Measurements from ENCODE around the gene LCN15.
A peak's percentile ranks its signal among the peaks of the same experiment; 100 is the strongest.

Gene LCN15

DNA sequence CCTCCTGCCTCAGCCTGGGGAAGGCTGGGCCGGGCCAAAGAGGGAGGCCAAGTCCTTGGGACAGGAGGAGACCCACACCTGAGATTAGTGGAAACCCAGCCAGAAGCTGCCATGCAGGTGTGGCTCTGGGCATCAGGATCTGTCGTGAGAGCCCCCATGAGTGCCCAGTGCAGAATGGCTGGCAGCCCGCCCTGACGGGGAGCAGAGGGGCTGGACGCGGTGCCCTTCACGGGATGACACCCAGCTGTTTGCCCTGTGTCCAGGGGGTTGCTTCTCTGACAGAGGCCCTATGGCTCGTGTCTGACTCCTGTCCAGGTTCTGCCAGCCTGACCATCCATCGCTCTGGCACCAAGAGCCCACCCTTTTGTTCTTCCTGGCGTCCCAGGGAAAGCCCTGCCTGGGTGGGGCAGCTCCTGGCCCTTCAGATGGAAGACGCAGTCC is 43.4 kb downstream of the LCN15 start:
- TF ChIP-seq, protein P1, sequence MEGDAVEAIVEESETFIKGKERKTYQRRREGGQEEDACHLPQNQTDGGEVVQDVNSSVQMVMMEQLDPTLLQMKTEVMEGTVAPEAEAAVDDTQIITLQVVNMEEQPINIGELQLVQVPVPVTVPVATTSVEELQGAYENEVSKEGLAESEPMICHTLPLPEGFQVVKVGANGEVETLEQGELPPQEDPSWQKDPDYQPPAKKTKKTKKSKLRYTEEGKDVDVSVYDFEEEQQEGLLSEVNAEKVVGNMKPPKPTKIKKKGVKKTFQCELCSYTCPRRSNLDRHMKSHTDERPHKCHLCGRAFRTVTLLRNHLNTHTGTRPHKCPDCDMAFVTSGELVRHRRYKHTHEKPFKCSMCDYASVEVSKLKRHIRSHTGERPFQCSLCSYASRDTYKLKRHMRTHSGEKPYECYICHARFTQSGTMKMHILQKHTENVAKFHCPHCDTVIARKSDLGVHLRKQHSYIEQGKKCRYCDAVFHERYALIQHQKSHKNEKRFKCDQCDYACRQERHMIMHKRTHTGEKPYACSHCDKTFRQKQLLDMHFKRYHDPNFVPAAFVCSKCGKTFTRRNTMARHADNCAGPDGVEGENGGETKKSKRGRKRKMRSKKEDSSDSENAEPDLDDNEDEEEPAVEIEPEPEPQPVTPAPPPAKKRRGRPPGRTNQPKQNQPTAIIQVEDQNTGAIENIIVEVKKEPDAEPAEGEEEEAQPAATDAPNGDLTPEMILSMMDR (IDR thresholded peaks at IDR 0.05; ENCODE audit: extremely low read depth, missing control alignments) = no peak
- DNase-seq (ENCODE audit: low spot score) = peak; percentile 46

DNA sequence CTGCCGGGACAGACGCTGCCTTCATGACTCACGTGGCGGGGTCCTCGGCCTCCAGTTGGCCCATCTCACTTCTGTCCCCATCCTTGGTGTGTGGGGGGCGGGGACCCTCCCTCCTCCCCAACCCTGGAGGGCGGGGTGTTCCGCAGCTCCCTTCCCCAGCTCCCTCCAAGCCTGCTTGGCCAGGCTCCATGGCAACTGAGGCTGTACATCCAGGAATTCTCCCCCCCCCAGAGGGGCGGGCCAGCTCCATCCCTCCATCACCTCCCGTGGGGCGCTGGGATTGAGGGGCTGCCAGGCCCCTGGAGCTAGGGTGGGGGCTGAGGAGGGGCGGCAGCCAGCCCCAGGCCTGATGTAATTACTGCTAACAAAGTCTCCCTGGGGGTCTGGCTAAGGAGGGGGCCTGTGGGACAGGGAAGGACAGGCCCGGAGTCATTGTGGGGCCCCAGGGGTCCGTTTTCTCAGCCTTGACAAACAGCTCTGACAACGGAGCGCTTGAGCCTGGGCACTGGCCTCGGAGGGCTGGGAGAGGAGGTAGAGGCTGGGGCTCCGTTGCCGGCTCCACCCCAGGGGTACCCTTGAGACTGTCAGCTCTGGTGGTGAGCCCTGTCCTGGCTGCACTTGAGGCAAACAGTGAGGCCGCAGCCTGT is 43.9 kb downstream of the LCN15 start:
- TF ChIP-seq, protein P1 (IDR thresholded peaks at IDR 0.05; ENCODE audit: extremely low read depth, missing control alignments) = no peak

DNA sequence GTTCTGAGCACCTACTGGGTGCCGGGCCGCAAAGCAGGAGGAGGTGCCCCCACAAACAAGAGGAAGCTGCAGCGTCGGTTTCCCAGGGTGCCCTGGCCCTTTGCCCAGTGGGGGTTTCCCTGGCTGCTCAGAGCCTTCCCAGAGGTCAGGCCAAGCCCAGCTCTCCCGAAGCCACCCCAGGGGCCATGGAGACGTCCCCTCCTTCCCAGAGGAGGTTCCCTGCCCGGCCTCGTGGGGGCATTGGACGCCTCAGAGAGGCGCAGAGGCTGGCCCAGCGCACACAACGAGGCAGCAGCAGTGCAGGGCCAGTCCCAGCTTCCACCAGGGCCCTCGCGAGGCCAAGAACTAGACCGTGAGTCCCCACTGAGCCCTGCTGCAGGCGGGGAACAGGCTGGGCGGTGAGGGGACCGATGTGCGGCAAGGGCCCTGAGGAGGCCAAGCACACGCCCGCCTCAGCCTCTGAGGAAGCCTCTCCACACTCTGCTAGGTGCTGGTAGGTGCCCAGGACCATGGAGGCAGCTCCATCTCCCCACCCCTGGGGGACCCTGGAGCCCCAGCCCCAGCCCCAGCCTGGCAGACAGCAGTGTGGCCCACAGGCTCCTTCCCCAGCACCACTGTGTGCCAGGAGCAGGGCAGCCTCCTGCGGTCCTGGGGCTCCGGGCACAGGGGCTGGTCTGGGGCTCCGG is 45.0 kb downstream of the LCN15 start:
- TF ChIP-seq, protein P1 (IDR thresholded peaks at IDR 0.05; ENCODE audit: extremely low read depth, missing control alignments) = no peak
- DNase-seq (ENCODE audit: low spot score) = peak; percentile 60

More for the DNA sequence above, 43.9 kb downstream of the LCN15 start:
- peak; percentile 42 for DNase-seq (ENCODE audit: low spot score)

DNA sequence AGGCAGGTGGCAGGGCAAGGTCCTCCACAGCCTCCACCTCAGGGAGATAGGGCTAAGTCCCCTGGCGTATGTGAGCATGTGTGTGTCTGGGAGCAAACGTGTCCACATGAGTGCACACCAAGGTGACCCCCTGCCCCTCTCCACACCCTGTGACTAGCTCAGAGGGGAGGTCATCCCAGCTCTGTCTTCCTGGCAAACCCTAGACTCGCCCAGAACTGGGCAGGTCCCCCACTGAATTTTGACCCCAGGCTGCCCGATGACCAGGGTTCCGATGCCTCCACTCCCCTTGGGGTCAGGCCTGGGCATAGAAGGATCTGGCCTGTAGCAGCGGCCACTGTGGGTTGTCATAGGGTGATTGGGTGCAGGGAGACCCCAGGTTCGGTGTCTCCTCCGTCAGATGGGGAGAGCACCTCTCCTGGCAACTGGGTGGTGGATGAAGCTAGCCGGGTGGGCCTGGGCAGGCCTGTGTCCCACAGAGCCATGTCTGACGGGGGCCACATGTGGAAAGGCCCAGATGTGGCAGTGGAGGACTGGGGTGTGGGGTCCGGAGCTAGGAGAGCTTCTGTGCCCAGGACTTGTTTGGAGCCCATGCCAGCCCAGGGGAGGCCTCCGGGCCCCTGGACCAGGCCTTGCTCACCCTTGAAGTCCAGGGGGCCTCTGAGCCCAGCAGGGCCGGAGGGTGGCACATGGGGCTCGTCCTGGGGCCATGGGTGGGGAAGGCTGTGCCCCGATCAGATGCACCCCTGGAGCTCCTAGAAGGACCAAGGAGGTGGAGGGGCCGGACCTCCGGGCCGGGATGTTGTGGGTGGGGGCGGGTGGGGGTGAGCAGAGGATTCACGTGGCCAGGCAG is 45.7 kb downstream of the LCN15 start:
- peak; percentile 32 for DNase-seq (ENCODE audit: low spot score)
- TF ChIP-seq, protein P1 (IDR thresholded peaks at IDR 0.05; ENCODE audit: extremely low read depth, missing control alignments) = no peak

DNA sequence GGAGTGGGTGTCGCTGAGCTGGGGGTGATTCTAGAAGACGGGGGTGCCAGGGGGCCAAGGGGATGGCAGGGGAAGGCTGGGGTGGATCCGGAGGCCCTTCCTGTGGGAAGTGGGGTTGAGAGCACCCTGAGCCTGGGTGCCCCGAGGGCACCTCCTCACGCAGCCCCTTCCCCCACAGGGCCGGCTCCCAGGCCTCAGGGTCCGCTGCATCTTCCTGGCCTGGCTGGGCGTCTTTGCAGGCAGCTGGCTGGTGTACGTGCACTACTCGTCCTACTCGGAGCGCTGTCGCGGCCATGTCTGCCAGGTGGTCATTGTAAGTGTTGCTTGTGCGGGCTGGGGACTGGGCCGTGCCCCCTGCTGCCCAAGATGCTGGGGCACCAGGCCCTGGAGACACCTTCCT is 46.9 kb downstream of the LCN15 start:
- TF ChIP-seq, protein P1 (IDR thresholded peaks at IDR 0.05; ENCODE audit: extremely low read depth, missing control alignments) = no peak
- no peak for DNase-seq (ENCODE audit: low spot score)

DNA sequence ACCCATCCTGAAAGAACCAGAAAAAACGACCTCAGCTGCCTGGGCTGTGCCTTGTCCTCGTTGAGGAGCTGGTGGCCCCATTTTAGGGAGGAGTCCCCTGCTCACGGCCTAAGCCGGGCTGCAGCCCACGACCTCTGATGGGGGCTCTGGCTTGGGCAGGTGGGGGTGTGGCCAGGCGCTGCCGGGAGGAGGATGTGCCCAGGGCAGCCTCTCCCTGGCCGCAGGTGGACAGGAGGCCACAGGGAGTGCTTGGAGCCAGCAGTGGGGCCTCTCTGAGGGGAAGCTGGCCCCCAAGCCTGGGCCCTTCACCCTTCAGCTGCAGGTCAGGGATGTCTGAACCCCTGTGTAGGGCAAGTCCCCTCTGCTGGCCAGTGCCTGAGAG is 49.4 kb downstream of the LCN15 start:
- TF ChIP-seq, protein P1 (IDR thresholded peaks at IDR 0.05; ENCODE audit: extremely low read depth, missing control alignments) = no peak
- DNase-seq (ENCODE audit: low spot score) = no peak
